ENCODE results near the gene DSC3. TPM values are rescaled to one million over a fixed set of nuclear protein-coding genes. Genes with fewer than 3 reads are reported as not detected.

DSC3 gene
- total RNA-seq: 0.26 and 1.1 TPM in 2 replicates

DNA sequence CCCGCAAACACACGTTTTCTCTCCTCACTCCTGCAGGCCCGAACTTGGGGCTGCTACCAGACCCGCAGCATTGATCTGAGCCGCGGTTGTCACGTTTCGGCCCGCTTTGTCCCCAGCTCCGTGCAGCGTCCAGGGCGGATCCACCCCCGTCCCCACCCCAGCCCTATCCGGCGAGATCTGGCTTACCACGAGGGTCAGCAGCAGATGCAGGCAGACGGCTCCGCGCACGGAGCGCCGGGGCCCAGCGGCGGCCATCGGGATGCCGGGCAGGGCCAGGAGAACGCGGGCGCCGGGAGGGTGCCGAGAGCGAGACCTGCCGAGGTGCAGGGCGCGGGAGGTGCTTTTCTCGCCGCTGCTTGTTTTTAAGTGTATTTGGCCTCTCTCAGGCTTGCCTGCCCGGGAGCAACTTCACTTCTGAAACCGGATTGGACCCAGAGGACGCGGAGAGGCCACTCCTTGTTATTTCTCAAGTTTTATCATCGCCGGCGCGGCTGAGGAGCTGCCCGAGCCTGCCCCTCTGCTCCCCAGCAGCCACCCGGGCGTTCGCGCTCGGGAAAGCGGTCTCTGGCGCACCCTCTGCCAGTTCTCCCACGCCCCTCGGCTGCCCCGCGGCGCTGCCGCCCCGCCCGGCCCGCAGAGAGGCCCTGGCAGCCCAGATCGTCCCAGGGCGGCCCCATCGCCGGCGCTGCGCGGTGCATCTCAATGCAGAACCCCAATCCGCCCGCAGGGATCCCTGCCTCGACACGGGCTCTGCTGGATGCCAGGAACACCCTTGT is at the start of gene DSC3:
Gene DSC3 (minus strand): TSS at position 337 of the 776 bp plus-strand sequence. CDS start 82 bp downstream, at position 255.

Small RNAs within 50 kb of the gene (small RNA-seq; reads per million reads assigned to genes)
- not detected for gene RNU6-857P

Other genes with a start within 250 kb of the DSC3 start
- gene DSC2, start 59.7 kb upstream of the DSC3 start, total RNA-seq: 0.97 and 1.3 TPM in 2 replicates
- gene DSC1, start 120.1 kb upstream of the DSC3 start, total RNA-seq: under 0.01 TPM in 1 of 2 replicates, not detected in the other

All from articular chondrocyte of knee joint (primary cell).